ENCODE data around the gene LSAMP.

GRCh38 chr3:116154389-116154788 is 290.9 kb downstream of the LSAMP start:
- no peak for TF ChIP-seq CTCF (IDR thresholded peaks at IDR 0.05; ENCODE audit: borderline replicate concordance, extremely low read depth, low read length, poor library complexity, severe bottlenecking)
- TF ChIP-seq EZH2 (IDR thresholded peaks at IDR 0.05; ENCODE audit: borderline replicate concordance, low read depth, low read length, severe bottlenecking), result no peak

Measured in DND-41 (cell line).